Measurements from ENCODE around the gene DNMBP. TPM values are rescaled to one million over a fixed set of nuclear protein-coding genes. Genes with fewer than 3 reads are reported as not detected.

Gene DNMBP
- total RNA-seq, 4 donors from 2014 or later: 11.7 to 17.4 (median 13.4) TPM

GRCh38 chr10:99996671-99997648, 12.8 kb downstream of the DNMBP start:
- no peak for TF ChIP-seq CTCF (IDR thresholded peaks at IDR 0.05)
- no peak for TF ChIP-seq POLR2A (IDR thresholded peaks at IDR 0.05)
- Histone ChIP-seq H3K4me3 (replicated peaks in 1 of 3) (no peak overlapping the region), H3K9me3 (no peaks in the 10 kb centered on the region), H3K36me3 (no peaks in the 10 kb centered on the region), H3K4me1 (peaks cover 8 to 16% of the 10 kb centered on the region in 2 donors), H3K27me3 (no peaks in the 10 kb centered on the region), H3K27ac (no peak overlapping the region)
- 38 to 42% methylated on average over 4 of the region's 4 CpGs for WGBS, 2 donors
- intact Hi-C loops (cut with DNase I): no loop called here
- no peak for DNase-seq

GRCh38 chr10:99995713-99996112, 14.0 kb downstream of the DNMBP start:
- no peaks in the 10 kb centered on the region for H3K27me3 ChIP-seq
- TF ChIP-seq CTCF (IDR thresholded peaks at IDR 0.05) (no peak), POLR2A (IDR thresholded peaks at IDR 0.05) (no peak)
- no peak overlapping the region for H3K4me3 ChIP-seq (replicated peaks in 1 of 3)
- DNase-seq: no peak
- H3K9me3 ChIP-seq: no peaks in the 10 kb centered on the region
- no peaks in the 10 kb centered on the region for H3K36me3 ChIP-seq
- no peak overlapping the region for H3K27ac ChIP-seq
- whole genome bisulfite sequencing, 2 donors: 89 to 93% methylated on average over 3 of the region's 3 CpGs
- peaks cover 8 to 16% of the 10 kb centered on the region in 2 donors for H3K4me1 ChIP-seq
- intact Hi-C loops (cut with DNase I): no loop called here

GRCh38 chr10:99995269-99995668, 14.5 kb downstream of the DNMBP start:
- no peak overlapping the region for H3K27ac ChIP-seq
- intact Hi-C loops (cut with DNase I): no loop called here

GRCh38 chr10:99994801-99995200, 14.9 kb downstream of the DNMBP start:
- WGBS, 2 donors: 97 to 100% methylated on average over 5 of the region's 5 CpGs
- Histone ChIP-seq H3K27me3 (no peaks in the 10 kb centered on the region), H3K36me3 (no peaks in the 10 kb centered on the region), H3K4me3 (replicated peaks in 1 of 3) (no peak overlapping the region), H3K9me3 (no peaks in the 10 kb centered on the region), H3K27ac (no peak overlapping the region), H3K4me1 (peaks cover 8 to 16% of the 10 kb centered on the region in 2 donors)
- no peak for DNase-seq
- TF ChIP-seq POLR2A (IDR thresholded peaks at IDR 0.05) (no peak), CTCF (IDR thresholded peaks at IDR 0.05) (no peak)
- intact Hi-C loops (cut with DNase I): no loop called here

More at GRCh38 chr10:99995269-99995668, 14.5 kb downstream of the DNMBP start:
- no peak for DNase-seq
- Histone ChIP-seq H3K4me3 (replicated peaks in 1 of 3) (no peak overlapping the region), H3K27me3 (no peaks in the 10 kb centered on the region), H3K4me1 (peaks cover 8 to 16% of the 10 kb centered on the region in 2 donors), H3K9me3 (no peaks in the 10 kb centered on the region), H3K36me3 (no peaks in the 10 kb centered on the region)
- TF ChIP-seq POLR2A (IDR thresholded peaks at IDR 0.05) (no peak), CTCF (IDR thresholded peaks at IDR 0.05) (no peak)
- WGBS, 2 donors: 83 to 94% methylated on average over 3 of the region's 3 CpGs

Measured in thyroid gland (tissue), 4 donors.